GM18907 (cell line): ENCODE data around the gene DNM1.
"Not testable (repeated sequence)": the region's sequence is repeated elsewhere in the genome, so short reads cannot be mapped to it uniquely, and the experiment has no call there.

ENCODE experiments used
- ATAC-seq: cut with Tn5 transposase; IDR thresholded peaks from one replicate; pipeline ENCODE4 v1.9.1; 2021; ENCODE audit warnings: mild to moderate bottlenecking, moderate library complexity; ENCODE audit not compliant: unreplicated experiment

Gene DNM1

DNA sequence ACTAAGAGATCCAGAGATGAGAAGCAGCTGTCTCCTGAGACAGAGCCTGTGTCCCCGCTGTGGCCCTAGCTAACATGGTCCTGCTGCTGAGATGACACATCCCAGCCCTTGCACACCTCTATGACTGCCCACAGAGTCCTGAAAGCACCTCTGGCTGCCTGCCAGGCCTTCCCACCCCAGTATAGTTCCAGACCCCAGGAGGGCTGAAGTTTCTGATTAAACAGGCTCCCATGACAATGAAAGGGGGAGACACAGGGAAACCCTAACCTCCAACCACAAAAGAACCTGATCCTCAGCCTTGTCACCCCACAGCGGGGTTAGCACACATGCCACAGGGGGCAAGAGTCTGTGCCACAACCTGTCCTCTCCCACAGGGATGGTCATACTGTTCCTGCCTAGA is 27.5 kb upstream of the DNM1 start:
- ATAC-seq, result no peak

GRCh38 chr9:128178806-128179431 is 24.3 kb upstream of the DNM1 start:
- ATAC-seq, result no peak

DNA sequence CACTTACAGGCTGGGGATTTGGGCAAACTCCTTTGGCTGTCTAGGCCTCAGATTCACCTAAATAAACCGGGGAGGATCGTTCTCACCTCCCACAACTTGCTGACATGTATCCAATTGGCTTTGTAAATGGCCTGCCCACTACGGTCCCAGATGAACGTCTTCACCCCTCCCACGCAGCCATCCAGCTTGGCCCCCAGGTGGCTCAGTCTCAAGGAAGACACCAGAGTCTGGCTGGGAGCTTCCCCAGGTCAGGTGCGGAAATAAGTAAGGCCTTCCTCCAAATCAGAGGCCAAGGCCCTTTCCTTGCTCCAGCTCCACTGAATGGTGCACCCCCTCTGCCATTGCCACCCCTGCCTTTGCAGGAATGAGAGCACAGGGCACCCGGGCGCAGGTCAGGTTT is 23.2 kb upstream of the DNM1 start:
- no peak for ATAC-seq

- no peak for ATAC-seq
Observed at GRCh38 chr9:128180447-128180846, 22.7 kb upstream of the DNM1 start.

DNA sequence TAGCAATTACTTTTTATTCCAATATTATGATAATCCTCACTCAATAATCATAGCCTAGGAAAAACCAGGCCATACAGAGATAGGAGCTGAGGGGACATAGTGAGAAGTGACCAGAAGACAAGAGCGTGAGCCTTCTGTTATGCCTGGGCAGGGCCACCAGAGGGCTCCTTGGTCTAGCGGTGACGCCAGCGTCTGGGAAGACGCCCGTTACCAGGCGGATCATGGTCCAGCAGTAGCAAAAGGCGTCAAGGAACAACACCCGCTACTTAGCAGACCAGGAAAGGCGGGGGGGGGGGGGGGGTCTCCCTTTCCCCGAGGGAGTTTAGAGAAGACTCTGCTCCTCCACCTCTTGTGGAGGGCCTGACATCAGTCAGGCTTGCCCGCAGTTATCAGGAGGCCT is 21.7 kb upstream of the DNM1 start:
- not testable (repeated sequence) for ATAC-seq

DNA sequence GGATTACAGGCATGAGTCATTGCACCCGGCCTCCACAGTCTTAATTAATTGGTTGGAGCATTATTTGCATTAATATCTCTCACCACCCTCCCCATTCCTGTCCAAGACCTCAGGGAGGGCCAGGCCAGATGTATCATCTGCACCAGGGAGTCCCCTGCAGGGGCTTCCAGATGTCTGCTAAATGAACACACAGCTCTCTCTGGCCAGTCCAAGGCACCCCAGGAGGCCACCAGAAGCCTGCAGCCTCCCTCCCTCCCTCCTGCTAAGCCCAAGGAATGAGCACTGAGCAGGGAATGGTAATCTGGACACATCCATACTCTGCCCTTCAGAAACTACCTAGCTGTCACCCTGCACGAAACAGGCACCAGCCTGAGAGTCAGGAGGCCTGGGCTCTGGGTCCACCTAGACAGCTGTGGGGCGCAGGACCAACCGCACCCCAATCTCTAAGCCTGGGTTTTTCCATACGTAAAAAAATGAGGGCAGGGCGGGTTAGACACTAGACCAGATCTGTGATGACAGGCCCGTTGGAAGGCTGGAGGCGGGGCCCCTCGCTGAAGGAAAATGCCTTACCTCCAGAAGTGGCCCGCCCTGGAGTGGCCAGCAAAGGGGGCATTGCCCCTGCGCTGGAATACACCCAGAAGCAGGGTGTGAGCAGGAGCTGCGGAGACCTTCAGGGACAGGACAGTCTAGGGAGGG is 20.1 kb upstream of the DNM1 start:
- ATAC-seq, result no peak

DNA sequence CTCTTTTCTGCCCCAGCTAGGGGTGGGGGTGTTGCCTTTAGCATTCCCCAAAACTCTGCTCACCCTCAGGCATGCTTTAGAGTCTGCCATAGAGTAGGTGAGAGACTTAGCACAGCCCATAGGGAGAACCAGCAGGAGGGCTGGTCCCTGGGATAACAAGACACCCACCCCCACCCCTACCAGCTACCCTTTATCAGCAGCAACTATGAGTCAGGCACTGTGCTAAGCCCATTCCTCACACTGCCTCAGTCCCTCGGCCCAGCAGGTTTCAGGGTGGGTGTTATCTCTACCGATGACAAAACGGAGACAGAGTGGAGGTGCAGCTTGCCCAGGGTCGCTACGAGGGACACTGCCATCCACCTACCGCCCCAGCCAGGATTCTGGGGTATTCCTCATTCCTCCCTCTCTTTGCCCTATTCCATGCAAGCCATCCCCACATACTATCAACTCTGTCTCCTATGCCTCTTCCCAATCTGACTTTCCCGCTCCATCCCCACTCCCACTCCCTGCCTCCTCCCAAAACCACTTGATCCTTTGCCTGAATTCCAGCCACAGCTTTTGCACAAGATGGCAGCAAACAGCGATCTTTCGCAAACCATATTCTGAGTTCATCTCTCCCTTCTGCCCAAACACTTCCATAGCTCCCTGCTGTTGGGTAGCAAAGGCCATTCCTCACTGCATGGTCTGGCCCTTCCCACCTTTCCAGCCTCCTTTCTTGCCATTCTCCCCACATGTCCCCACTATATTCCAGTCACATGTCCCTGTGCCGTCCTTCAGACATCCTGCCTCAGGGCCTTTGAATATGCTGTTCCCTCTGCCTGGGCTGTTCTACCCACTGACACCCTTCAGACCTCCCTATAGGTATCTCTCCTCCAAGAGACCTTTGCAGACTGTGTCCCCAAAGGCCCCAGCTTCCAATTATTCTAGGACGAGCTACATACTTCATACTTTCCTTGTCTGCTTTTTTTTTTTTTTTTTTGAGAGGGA is 16.9 kb upstream of the DNM1 start:
- ATAC-seq, result no peak

DNA sequence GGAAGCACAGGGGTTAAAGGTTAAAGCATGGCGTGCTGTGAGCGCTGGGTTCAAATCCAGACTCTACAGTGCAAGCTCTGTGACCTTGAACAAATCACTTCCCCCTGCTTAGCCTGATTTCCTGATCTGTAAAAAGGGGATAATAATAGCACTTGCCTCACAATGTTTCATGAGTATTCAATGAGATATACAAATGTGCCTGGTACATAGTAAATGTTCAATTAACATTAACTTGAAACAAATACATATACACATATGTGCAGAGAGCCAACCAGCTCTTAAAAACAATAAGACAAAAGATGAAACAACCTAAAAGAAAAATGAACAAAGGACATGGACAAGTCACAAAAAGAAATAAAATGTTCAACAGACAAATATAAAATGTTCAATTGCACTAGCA is 15.8 kb upstream of the DNM1 start:
- ATAC-seq, result no peak

DNA sequence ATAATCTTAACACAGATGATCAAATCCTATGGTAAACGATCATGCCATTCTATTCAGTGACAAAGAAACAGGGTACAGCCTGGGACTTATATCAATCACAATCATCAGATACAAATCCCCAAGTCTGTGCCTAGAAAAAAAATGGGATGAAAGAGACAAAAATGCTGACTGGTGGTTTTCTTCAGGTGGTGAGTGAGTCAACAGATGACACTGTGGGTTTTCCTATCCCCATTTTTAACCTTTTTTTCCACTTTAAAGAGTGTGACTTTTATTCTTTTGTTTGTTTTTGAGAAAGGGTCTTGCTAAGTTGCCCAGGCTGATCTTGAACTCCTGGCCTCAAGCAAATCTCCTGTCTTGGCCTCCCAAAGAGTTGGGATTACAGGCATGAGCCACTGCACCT is 15.0 kb upstream of the DNM1 start:
- ATAC-seq, result no peak

GRCh38 chr9:128190013-128190412 is 13.2 kb upstream of the DNM1 start:
- no peak for ATAC-seq

DNA sequence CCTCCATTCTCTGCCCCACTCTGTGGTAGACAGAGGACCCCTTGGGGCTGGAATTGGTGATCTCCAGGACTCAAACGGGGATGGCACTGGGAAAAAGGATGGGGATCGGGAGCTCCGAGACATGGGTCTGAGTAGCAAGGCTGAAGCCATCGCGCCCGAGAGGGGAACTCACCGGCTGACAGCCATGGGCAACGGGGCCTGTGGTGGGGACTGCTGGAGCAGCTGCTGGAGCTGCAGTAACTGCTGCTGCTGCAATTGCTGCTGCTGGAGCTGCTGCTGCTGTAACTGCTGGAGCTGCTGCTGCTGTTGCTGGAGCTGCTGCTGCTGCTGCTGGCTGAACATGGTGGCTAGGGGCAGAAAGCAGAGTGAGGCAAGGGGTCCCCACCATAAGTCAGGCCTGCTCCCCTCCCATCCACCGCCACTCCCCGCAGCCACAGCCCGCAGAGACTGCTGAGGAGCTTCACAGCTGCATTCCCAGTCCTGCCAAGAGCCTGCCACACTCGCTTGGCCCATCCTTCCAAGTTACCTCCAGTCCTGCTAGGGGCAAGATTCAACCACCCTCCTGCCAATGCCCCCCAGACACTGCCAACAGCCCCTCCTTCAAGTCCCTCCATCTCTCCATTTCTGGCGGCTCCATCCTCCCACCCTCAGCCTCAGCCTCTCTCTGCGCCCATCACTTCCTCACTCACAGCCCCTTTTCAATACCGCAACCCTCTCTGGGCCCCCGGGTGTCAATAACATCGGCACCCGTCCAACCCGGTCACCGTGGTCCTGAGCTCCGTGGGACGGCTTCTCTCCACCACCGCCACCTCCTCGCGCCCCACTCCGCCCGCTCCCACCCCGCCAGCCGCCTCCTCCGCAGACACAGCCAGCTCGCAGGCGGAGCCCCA is 12.4 kb upstream of the DNM1 start:
- peak; percentile 24 for ATAC-seq

- peak; percentile 78 for ATAC-seq
Observed at GRCh38 chr9:128191406-128192046, 11.7 kb upstream of the DNM1 start, which contains the start of gene CIZ1. Gene CIZ1 (minus strand): TSS chr9:128191572. CDS start chr9:128190857, 715 bp downstream.

- no peak for ATAC-seq
Observed at GRCh38 chr9:128192601-128193371, 10.4 kb upstream of the DNM1 start.

DNA sequence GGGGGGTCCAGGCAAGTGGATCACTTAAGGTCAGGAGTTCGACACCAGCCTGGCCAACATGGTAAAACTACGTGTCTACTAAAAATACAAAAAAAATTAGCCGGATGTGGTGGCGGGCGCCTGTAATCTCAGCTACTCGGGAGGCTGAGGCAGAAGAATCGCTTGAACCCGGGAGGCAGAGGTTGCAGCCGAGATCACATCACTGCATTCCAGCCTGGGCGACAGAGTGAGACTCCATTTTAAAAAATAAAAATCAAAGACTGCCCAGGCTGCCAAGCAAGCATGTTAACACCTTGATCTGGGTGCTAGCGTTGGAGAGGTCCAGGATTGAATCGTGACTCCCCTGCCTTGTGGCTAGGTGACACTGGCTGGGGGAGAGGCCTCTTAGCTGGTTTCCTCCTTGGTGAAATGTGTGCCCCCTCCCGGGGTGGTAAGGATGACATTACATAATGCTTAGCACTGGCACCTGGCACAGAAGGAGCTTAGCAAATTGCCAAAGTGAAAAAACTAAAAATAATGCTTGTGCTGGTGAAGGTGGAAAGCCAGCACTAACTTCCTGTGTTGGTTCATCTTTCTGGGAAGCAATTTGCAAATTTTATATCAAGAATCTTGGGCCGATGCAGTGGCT is 9.6 kb upstream of the DNM1 start:
- no peak for ATAC-seq

- ATAC-seq, result no peak
Observed at GRCh38 chr9:128201441-128202369, 1.5 kb upstream of the DNM1 start.

- ATAC-seq, result no peak
Observed at GRCh38 chr9:128202648-128203023, 543 bp upstream of the DNM1 start.

DNA sequence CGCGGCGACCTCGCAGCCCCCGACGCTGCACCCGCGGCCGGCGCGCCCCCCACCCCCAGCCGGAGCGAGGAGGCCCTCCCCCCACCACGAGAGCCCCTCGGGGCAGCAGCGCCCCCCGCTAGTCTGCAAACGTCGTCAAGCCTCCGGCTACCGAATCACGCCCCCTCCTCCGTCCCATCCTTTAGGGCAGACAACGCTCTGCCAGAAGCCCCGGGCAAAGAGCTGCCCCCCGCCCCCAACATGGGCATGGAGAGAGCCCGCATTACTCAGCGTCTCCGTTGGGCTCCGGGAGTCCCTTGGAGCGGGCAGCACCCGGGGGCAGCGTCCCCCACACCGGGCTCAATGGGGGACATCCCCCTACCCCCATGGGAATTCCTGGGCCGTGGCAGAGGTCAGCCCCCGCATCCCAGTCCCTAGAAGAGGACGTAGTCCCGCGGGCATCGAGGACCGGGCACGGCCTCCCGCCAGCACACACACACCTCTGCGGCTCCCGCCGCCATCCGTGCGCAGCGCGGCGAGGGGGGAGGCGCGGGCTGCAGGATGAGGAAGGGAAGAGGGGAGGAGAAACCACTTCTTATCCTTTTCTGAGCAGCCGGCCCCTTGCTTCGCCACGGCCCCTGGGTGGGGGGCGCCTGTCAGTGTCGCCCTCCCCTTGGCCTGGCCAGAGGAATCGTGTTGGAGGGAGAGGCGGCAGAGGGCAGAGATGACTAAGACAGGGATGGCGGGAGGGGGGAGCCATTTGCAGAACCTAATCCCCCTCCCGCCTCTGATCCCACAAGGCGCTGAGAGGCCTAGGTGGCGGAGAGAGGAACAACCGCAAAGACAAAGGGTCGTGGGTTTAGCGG is 750 bp downstream of the DNM1 start:
- no peak for ATAC-seq
